H1 (cell line): ENCODE measurements around the gene OPCML. TPM values are rescaled to one million over a fixed set of nuclear protein-coding genes. Genes with fewer than 3 reads are reported as not detected.

ENCODE experiments used
- CTCF ChIA-PET: fragments of 300-600 bp; sonication (Branson Sonifier 250); formaldehyde crosslinking; loops from one replicate; lab custom pipeline; 2021; ENCODE audit not compliant: partially characterized antibody; lab: Charles Lee
- POLR2A ChIA-PET: fragments of 300-600 bp; sonication (Branson Sonifier 250); formaldehyde crosslinking; loops from one replicate; lab custom pipeline; 2021; ENCODE audit warnings: inconsistent platforms; ENCODE audit not compliant: partially characterized antibody; lab: Charles Lee
- DNase-seq, 2 experiments: peaks; one replicate each; pipeline versions ENCODE4 v3.0.0 to v3.0.0-alpha.2; 2010 to 2022; ENCODE audit warnings: low spot score in 2 of 2, low read depth in 1 of 2, mixed read lengths in 1 of 2
- FAIRE-seq: peaks from 2 replicates; lab custom pipeline; 2011; peaks lifted over from hg19 to GRCh38; lab: Jason Lieb, UNC
- H2AFZ ChIP-seq: 2 replicates; pipeline ENCODE4 v1.8.1; 2012; ENCODE audit warnings: low read length, inconsistent platforms
- H2AK5ac ChIP-seq: 2 replicates; pipeline ENCODE4 v1.6.1; 2013; ENCODE audit warnings: low read depth, low read length
- H2BK120ac ChIP-seq: replicated peaks from 2 replicates; pipeline ENCODE3; 2013; ENCODE audit warnings: low read depth, low read length, inconsistent platforms
- H2BK12ac ChIP-seq: 2 replicates; pipeline ENCODE4 v1.6.1; 2013; ENCODE audit warnings: low read depth, low read length
- H2BK15ac ChIP-seq: 2 replicates; pipeline ENCODE4 v1.6.1; 2013; ENCODE audit warnings: low read length
- H2BK20ac ChIP-seq: 2 replicates; pipeline ENCODE4 v1.6.1; 2013; ENCODE audit warnings: low read length
- H2BK5ac ChIP-seq: 2 replicates; pipeline ENCODE4 v1.6.1; 2013; ENCODE audit warnings: low read depth, low read length
- H3K14ac ChIP-seq: 2 replicates; pipeline ENCODE4 v1.6.1; 2013; ENCODE audit warnings: inconsistent platforms; ENCODE audit not compliant: insufficient read length
- H3K18ac ChIP-seq: 2 replicates; pipeline ENCODE4 v1.6.1; 2013; ENCODE audit warnings: low read length; ENCODE audit errors: extremely low read depth
- H3K23ac ChIP-seq: 2 replicates; pipeline ENCODE4 v1.6.1; 2013; ENCODE audit warnings: inconsistent platforms; ENCODE audit not compliant: insufficient read length
- H3K23me2 ChIP-seq: 2 replicates; pipeline ENCODE4 v1.6.1; 2013; ENCODE audit warnings: low read depth, low read length
- H3K27ac ChIP-seq: 2 replicates; pipeline ENCODE4 v1.6.1; 2011; ENCODE audit warnings: low read depth, low read length, inconsistent platforms
- H3K27me3 ChIP-seq, 4 experiments: replicated peaks in 1 of 4; 1 replicate in 1 of 4; 2 replicates in 3 of 4; pipeline versions ENCODE4 v1.6.1 to v1.8.1; 2011 to 2013; ENCODE audit warnings: low read length in 3 of 4, mild to moderate bottlenecking in 3 of 4, inconsistent platforms in 2 of 4, mixed read lengths in 2 of 4, moderate library complexity in 1 of 4; ENCODE audit not compliant: control insufficient read depth in 3 of 4, insufficient read depth in 3 of 4; ENCODE audit errors: extremely low read depth in 1 of 4
- H3K36me3 ChIP-seq, 4 experiments: 2 replicates each; pipeline versions ENCODE4 v1.6.1 to v1.8.1; 2011 to 2013; ENCODE audit warnings: mild to moderate bottlenecking in 4 of 4, low read length in 3 of 4, moderate library complexity in 2 of 4, control low read depth in 1 of 4, inconsistent platforms in 1 of 4; ENCODE audit not compliant: insufficient read depth in 4 of 4, control insufficient read depth in 2 of 4
- H3K4ac ChIP-seq: replicated peaks from 2 replicates; pipeline ENCODE3; 2013; ENCODE audit warnings: low read length, low read depth, mixed read lengths, inconsistent platforms; ENCODE audit not compliant: insufficient read length
- H3K4me1 ChIP-seq, 4 experiments: replicated peaks in 1 of 4; 1 replicate in 1 of 4; 2 replicates in 3 of 4; pipeline versions ENCODE4 v1.6.1 to v1.8.1; 2011 to 2013; ENCODE audit warnings: low read length in 3 of 4, inconsistent platforms in 2 of 4, mixed read lengths in 1 of 4; ENCODE audit not compliant: insufficient read depth in 4 of 4, control insufficient read depth in 3 of 4
- H3K4me2 ChIP-seq, 2 experiments: 2 replicates each; pipeline versions ENCODE4 v1.6.1 to v1.8.1; 2011 to 2013; ENCODE audit warnings: low read depth in 2 of 2, low read length in 2 of 2, control low read depth in 1 of 2, inconsistent platforms in 1 of 2, mild to moderate bottlenecking in 1 of 2; ENCODE audit not compliant: insufficient read depth in 1 of 2
- H3K4me3 ChIP-seq, 4 experiments: fragments of 200-600, 300-600 bp in 1 of 4; sonication (generic), shearing (Covaris generic), sonication (Bioruptor Twin) in 1 of 4; 2 replicates each; pipeline versions ENCODE4 v1.5.1 to v1.8.1; 2011 to 2016; ENCODE audit warnings: low read length in 4 of 4, low read depth in 3 of 4, control low read depth in 2 of 4, inconsistent platforms in 2 of 4, mild to moderate bottlenecking in 2 of 4, mixed read lengths in 1 of 4, moderate library complexity in 1 of 4; ENCODE audit not compliant: insufficient read depth in 2 of 4; ENCODE audit errors: extremely low read depth in 1 of 4
- H3K56ac ChIP-seq: replicated peaks from 2 replicates; pipeline ENCODE3; 2013; ENCODE audit warnings: low read depth, mild to moderate bottlenecking, mixed read lengths, low read length, inconsistent platforms; ENCODE audit not compliant: insufficient read length
- H3K79me1 ChIP-seq: 2 replicates; pipeline ENCODE4 v1.6.1; 2013; ENCODE audit warnings: low read depth, low read length, control low read depth
- H3K79me2 ChIP-seq, 2 experiments: 2 replicates each; pipeline versions ENCODE4 v1.6.1 to v1.8.1; 2012 to 2013; ENCODE audit warnings: low read length in 2 of 2, mild to moderate bottlenecking in 2 of 2, inconsistent platforms in 1 of 2; ENCODE audit not compliant: insufficient read depth in 2 of 2, control insufficient read depth in 1 of 2
- H3K9ac ChIP-seq, 4 experiments: replicated peaks in 1 of 4; 1 replicate in 1 of 4; 2 replicates in 3 of 4; pipeline versions ENCODE4 v1.6.1 to v1.8.1; 2011 to 2013; ENCODE audit warnings: low read depth in 3 of 4, low read length in 3 of 4, control low read depth in 2 of 4, mild to moderate bottlenecking in 2 of 4, moderate library complexity in 2 of 4, inconsistent platforms in 1 of 4; ENCODE audit errors: extremely low read depth in 1 of 4
- H3K9me3 ChIP-seq, 2 experiments: 2 replicates each; pipeline versions ENCODE4 v1.6.1 to v1.8.1; 2012 to 2013; ENCODE audit warnings: mild to moderate bottlenecking in 2 of 2, moderate library complexity in 2 of 2, control low read depth in 1 of 2, inconsistent platforms in 1 of 2, low read depth in 1 of 2, low read length in 1 of 2, mixed read lengths in 1 of 2; ENCODE audit not compliant: insufficient read depth in 2 of 2
- H4K20me1 ChIP-seq, 2 experiments: replicated peaks in 1 of 2; 2 replicates each; pipeline versions ENCODE3 to v1.8.1; 2011 to 2013; ENCODE audit warnings: inconsistent platforms in 2 of 2, low read length in 2 of 2, mild to moderate bottlenecking in 1 of 2; ENCODE audit not compliant: insufficient read depth in 2 of 2, control insufficient read depth in 1 of 2
- H4K5ac ChIP-seq: 2 replicates; pipeline ENCODE4 v1.6.1; 2013; ENCODE audit warnings: low read length, low read depth, mixed read lengths, inconsistent platforms; ENCODE audit not compliant: insufficient read length
- H4K8ac ChIP-seq: 2 replicates; pipeline ENCODE4 v1.8.0; 2013; ENCODE audit warnings: mild to moderate bottlenecking, moderate library complexity, low read length, inconsistent platforms; ENCODE audit not compliant: insufficient read depth; ENCODE audit errors: extremely low read depth
- H4K91ac ChIP-seq: replicated peaks from 2 replicates; pipeline ENCODE3; 2013; ENCODE audit warnings: low read length, mixed read lengths, inconsistent platforms; ENCODE audit not compliant: insufficient read length
- ASH2L ChIP-seq: fragments of 200-600, 300-600 bp; sonication (generic); IDR thresholded peaks from one replicate; pipeline ENCODE4 v1.7.1; 2017; ENCODE audit warnings: low read length
- BACH1 ChIP-seq: IDR thresholded peaks from 2 replicates; pipeline ENCODE4 v1.6.1; 2012; ENCODE audit warnings: low read length, improper control_type of control experiment
- BRCA1 ChIP-seq: IDR thresholded peaks from 2 replicates; pipeline ENCODE4 v1.6.1; 2012; ENCODE audit warnings: low read depth, low read length, improper control_type of control experiment
- CTBP2 ChIP-seq: IDR thresholded peaks from 2 replicates; pipeline ENCODE4 v1.7.0; 2011; ENCODE audit warnings: borderline replicate concordance, mild to moderate bottlenecking, moderate library complexity, mixed read lengths, low read length; ENCODE audit not compliant: insufficient read depth, insufficient read length
- E2F6 ChIP-seq: IDR thresholded peaks from 2 replicates; pipeline ENCODE4 v1.6.1; 2012; ENCODE audit warnings: inconsistent platforms
- EZH2 ChIP-seq: fragments of 200-600 bp; sonication (generic); IDR thresholded peaks from 2 replicates; pipeline ENCODE4 v1.7.1; 2012; ENCODE audit warnings: low read depth, mild to moderate bottlenecking, moderate library complexity, low read length, inconsistent platforms; ENCODE audit not compliant: severe bottlenecking
- HDAC2 ChIP-seq, 2 experiments: fragments of 300-600 bp in 1 of 2; sonication (generic) in 1 of 2; IDR thresholded peaks; 2 replicates each; pipeline ENCODE4 v1.6.1; 2011 to 2012; ENCODE audit warnings: low read depth in 2 of 2, low read length in 2 of 2, mild to moderate bottlenecking in 2 of 2, moderate library complexity in 2 of 2, borderline replicate concordance in 1 of 2, inconsistent platforms in 1 of 2
- HDAC6 ChIP-seq: IDR thresholded peaks from one replicate; pipeline ENCODE4 v1.7.1; 2012; ENCODE audit warnings: low read depth, mild to moderate bottlenecking, inconsistent platforms, low read length, moderate library complexity
- JUN ChIP-seq: IDR thresholded peaks from 2 replicates; pipeline ENCODE4 v1.6.1; 2011; ENCODE audit warnings: low read depth, mild to moderate bottlenecking, improper control_type of control experiment, low read length
- POLR2A ChIP-seq, 2 experiments: IDR thresholded peaks; 1 replicate in 1 of 2; 2 replicates in 1 of 2; pipeline ENCODE4 v1.6.1; 2011; ENCODE audit warnings: low read depth in 2 of 2, low read length in 2 of 2, mild to moderate bottlenecking in 2 of 2; ENCODE audit errors: control extremely low read depth in 1 of 2
- RFX5 ChIP-seq: IDR thresholded peaks from 2 replicates; pipeline ENCODE4 v1.6.1; 2011; ENCODE audit warnings: low read depth, low read length, improper control_type of control experiment, borderline replicate concordance
- SIX5 ChIP-seq: IDR thresholded peaks from 2 replicates; pipeline ENCODE4 v1.6.1; 2011; ENCODE audit warnings: mild to moderate bottlenecking, low read depth, low read length
- SP1 ChIP-seq: IDR thresholded peaks from 2 replicates; pipeline ENCODE4 v1.6.1; 2011; ENCODE audit warnings: low read depth, low read length
- TCF12 ChIP-seq: IDR thresholded peaks from 2 replicates; pipeline ENCODE4 v1.6.1; 2011; ENCODE audit warnings: low read depth, mild to moderate bottlenecking, low read length
- WGBS, 2 experiments: shearing (Covaris generic) in 1 of 2; methylation state at CpG; one replicate each; pipeline versions ENCODE4 v1.1.6 to v1.1.7; 2013 to 2015; ENCODE audit warnings: low lambda C conversion rate in 2 of 2, mixed read lengths in 2 of 2, inconsistent platforms in 1 of 2, low coverage in 1 of 2, missing lambda C conversion rate in 1 of 2; ENCODE audit not compliant: insufficient replicate concordance in 2 of 2, insufficient coverage in 1 of 2, insufficient read length in 1 of 2; ENCODE audit errors: extremely low coverage in 1 of 2, missing lambda C conversion rate in 1 of 2; 5-methylcytosine and 5-hydroxymethylcytosine counted together
- polyA plus RNA-seq, 7 experiments: library from polyadenylated mRNA; depleted of rRNA in 3 of 7; stranded (reverse) in 5 of 7; unstranded in 2 of 7; fragments of >200 nt in 5 of 7; fragments of 200-250 nt in 2 of 7; gene quantifications; 1 replicate in 5 of 7; 2 replicates in 1 of 7; 4 replicates in 1 of 7; pipeline versions ENCODE4 v1.2.1 to v1.2.3, GENCODE V29; 2011 to 2013; ENCODE audit warnings: missing spikeins in 2 of 7, mixed read lengths in 2 of 7
- total RNA-seq: library from RNA; stranded (reverse); fragmentation: NEBNext Ultra II Directional; extraction: Animal tissue kit (Norgen Biotek cat#: 25700); gene quantifications from 2 replicates; pipeline ENCODE4 v1.2.1, GENCODE V29; 2021

The OPCML gene
- total and polyA plus RNA-seq, 2 of the 8 experiments (the other 6 are each of a cell fraction or from before 2014, with no cell fraction given) = 2.3 to 3.1 TPM

- Histone ChIP-seq H4K91ac (no peak overlapping the region), H2BK20ac (no peak overlapping the region), H3K4me1 (no peaks in the 10 kb centered on the region), H2BK120ac (no peak overlapping the region), H2AK5ac (no peak overlapping the region), H3K4ac (no peak overlapping the region), H3K9me3 (no peaks in the 10 kb centered on the region), H3K79me2 (no peaks in the 10 kb centered on the region), H3K4me2 (no peak overlapping the region), H4K8ac (no peak overlapping the region), H3K27ac (no peak overlapping the region), H3K79me1 (no peaks in the 10 kb centered on the region), H3K23me2 (no peaks in the 10 kb centered on the region), H3K36me3 (no peaks in the 10 kb centered on the region), H3K9ac (no peak overlapping the region), H2BK5ac (no peak overlapping the region), H4K5ac (no peak overlapping the region), H3K18ac (no peak overlapping the region), H2AFZ (no peak overlapping the region), H3K56ac (no peak overlapping the region), H3K27me3 (no peaks in the 10 kb centered on the region), H3K23ac (no peak overlapping the region), H2BK15ac (no peak overlapping the region), H3K4me3 (no peak overlapping the region), H3K14ac (no peak overlapping the region), H4K20me1 (no peaks in the 10 kb centered on the region), H2BK12ac (no peak overlapping the region)
- ChIA-PET POLR2A (no interaction called here), CTCF (interaction anchor here (0.9 to 1.1 kb wide), 2 partner anchors 26 to 930 kb away, joined by 3 read pairs; no protein-coding TSS in a partner anchor)
- DNase-seq = no peak
- 96% methylated on average over 1 of the region's 1 CpG; no CpG with 5 or more reads in 1 of the 2 experiments for WGBS, 2 experiments
- FAIRE-seq = no peak
- TF ChIP-seq POLR2A (IDR thresholded peaks at IDR 0.05; ENCODE audit: control extremely low read depth in 1 of 2, low read depth in 2 of 2, low read length in 2 of 2) (no peak), JUN (no peak), E2F6 (no peak), CTBP2 (no peak), TCF12 (no peak), SP1 (no peak), EZH2 (no peak), SIX5 (no peak), RFX5 (no peak), BRCA1 (no peak), BACH1 (no peak), HDAC6 (no peak), HDAC2 (IDR thresholded peaks at IDR 0.05; ENCODE audit: borderline replicate concordance in 1 of 2, low read depth in 2 of 2, low read length in 2 of 2) (no peak), ASH2L (no peak)
These were observed 839.4 kb downstream of the OPCML start for GRCh38 chr11:132692891-132693290.
